ENCODE measurements around the gene ZNF358.

GRCh38 chr19:7492558-7492957 is 23.3 kb upstream of the ZNF358 start:
- TF ChIP-seq POLR2A (IDR thresholded peaks at IDR 0.05): no peak
- TF ChIP-seq, protein P1, sequence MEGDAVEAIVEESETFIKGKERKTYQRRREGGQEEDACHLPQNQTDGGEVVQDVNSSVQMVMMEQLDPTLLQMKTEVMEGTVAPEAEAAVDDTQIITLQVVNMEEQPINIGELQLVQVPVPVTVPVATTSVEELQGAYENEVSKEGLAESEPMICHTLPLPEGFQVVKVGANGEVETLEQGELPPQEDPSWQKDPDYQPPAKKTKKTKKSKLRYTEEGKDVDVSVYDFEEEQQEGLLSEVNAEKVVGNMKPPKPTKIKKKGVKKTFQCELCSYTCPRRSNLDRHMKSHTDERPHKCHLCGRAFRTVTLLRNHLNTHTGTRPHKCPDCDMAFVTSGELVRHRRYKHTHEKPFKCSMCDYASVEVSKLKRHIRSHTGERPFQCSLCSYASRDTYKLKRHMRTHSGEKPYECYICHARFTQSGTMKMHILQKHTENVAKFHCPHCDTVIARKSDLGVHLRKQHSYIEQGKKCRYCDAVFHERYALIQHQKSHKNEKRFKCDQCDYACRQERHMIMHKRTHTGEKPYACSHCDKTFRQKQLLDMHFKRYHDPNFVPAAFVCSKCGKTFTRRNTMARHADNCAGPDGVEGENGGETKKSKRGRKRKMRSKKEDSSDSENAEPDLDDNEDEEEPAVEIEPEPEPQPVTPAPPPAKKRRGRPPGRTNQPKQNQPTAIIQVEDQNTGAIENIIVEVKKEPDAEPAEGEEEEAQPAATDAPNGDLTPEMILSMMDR (IDR thresholded peaks at IDR 0.05 in 8 of 11, conservative IDR thresholded peaks at IDR 0.05 in 3 of 11): no peak

All from spleen (tissue), 7 donors.